ENCODE data around the gene MROH8.

GRCh38 chr20:37165031-37165430 is 14.3 kb downstream of the MROH8 start:
- no peak for TF ChIP-seq CTCF (IDR thresholded peaks at IDR 0.05)
- no peak for TF ChIP-seq ZFX (IDR thresholded peaks at IDR 0.05; ENCODE audit: borderline replicate concordance)

Measured in 22Rv1 (cell line).